ENCODE results near the gene MGA.
A peak's percentile ranks its signal among the peaks of the same experiment; 100 is the strongest.

MGA gene

GRCh38 chr15:41633609-41634008, 26.6 kb upstream of the MGA start:
- Histone ChIP-seq H3K9me3 (ENCODE audit: insufficient read depth, low read length) (no peaks in the 10 kb centered on the region), H3K4me2 (ENCODE audit: low read depth, low read length, poor library complexity, severe bottlenecking) (no peak overlapping the region), H3K36me3 (ENCODE audit: low read length) (no peaks in the 10 kb centered on the region), H3K4me3 (ENCODE audit: insufficient read depth, low read length, poor library complexity, severe bottlenecking) (no peak overlapping the region), H3K27ac (ENCODE audit: low read depth, low read length) (no peak overlapping the region), H2AFZ (ENCODE audit: low read depth, low read length, severe bottlenecking) (peak overlapping the region; percentile 93), H4K20me1 (ENCODE audit: low read depth, low read length) (no peaks in the 10 kb centered on the region), H3K9ac (ENCODE audit: low read length) (no peak overlapping the region), H3F3A (ENCODE audit: insufficient read depth) (no peaks in the 10 kb centered on the region), H3K79me2 (ENCODE audit: insufficient read depth, low read length) (no peaks in the 10 kb centered on the region), H3K27me3 (ENCODE audit: low read length) (no peaks in the 10 kb centered on the region), H3K9me2 (replicated peaks; ENCODE audit: insufficient read depth, low read length) (no peaks in the 10 kb centered on the region)
- TF ChIP-seq EZH2phosphoT487 (conservative IDR thresholded peaks at IDR 0.05; ENCODE audit: low read length) (no peak), CTCF (IDR thresholded peaks at IDR 0.05; ENCODE audit: insufficient read depth, low read length, poor library complexity, severe bottlenecking) (no peak)

GRCh38 chr15:41634072-41634626, 26.1 kb upstream of the MGA start:
- no peaks in the 10 kb centered on the region for H3K9me3 ChIP-seq (ENCODE audit: insufficient read depth, low read length)
- peak overlapping the region; percentile 17 for H3K4me2 ChIP-seq (ENCODE audit: low read depth, low read length, poor library complexity, severe bottlenecking)
- no peaks in the 10 kb centered on the region for H3K27me3 ChIP-seq (ENCODE audit: low read length)
- no peaks in the 10 kb centered on the region for H3K36me3 ChIP-seq (ENCODE audit: low read length)
- H2AFZ ChIP-seq (ENCODE audit: low read depth, low read length, severe bottlenecking): peak overlapping the region; percentile 93
- no peak overlapping the region for H3K27ac ChIP-seq (ENCODE audit: low read depth, low read length)
- H3K9ac ChIP-seq (ENCODE audit: low read length): no peak overlapping the region
- H4K20me1 ChIP-seq (ENCODE audit: low read depth, low read length): no peaks in the 10 kb centered on the region
- H3K9me2 ChIP-seq (replicated peaks; ENCODE audit: insufficient read depth, low read length): no peaks in the 10 kb centered on the region
- H3K79me2 ChIP-seq (ENCODE audit: insufficient read depth, low read length): no peaks in the 10 kb centered on the region
- no peak for TF ChIP-seq CTCF (IDR thresholded peaks at IDR 0.05; ENCODE audit: insufficient read depth, low read length, poor library complexity, severe bottlenecking)
- TF ChIP-seq EZH2phosphoT487 (conservative IDR thresholded peaks at IDR 0.05; ENCODE audit: low read length): no peak
- H3K4me3 ChIP-seq (ENCODE audit: insufficient read depth, low read length, poor library complexity, severe bottlenecking): no peak overlapping the region
- no peaks in the 10 kb centered on the region for H3F3A ChIP-seq (ENCODE audit: insufficient read depth)

- H3K79me2 ChIP-seq (ENCODE audit: insufficient read depth, low read length): no peaks in the 10 kb centered on the region
- no peaks in the 10 kb centered on the region for H3K27me3 ChIP-seq (ENCODE audit: low read length)
- no peaks in the 10 kb centered on the region for H3K9me2 ChIP-seq (replicated peaks; ENCODE audit: insufficient read depth, low read length)
- H4K20me1 ChIP-seq (ENCODE audit: low read depth, low read length): no peaks in the 10 kb centered on the region
- no peak overlapping the region for H3K9ac ChIP-seq (ENCODE audit: low read length)
- TF ChIP-seq EZH2phosphoT487 (conservative IDR thresholded peaks at IDR 0.05; ENCODE audit: low read length) (no peak), CTCF (IDR thresholded peaks at IDR 0.05; ENCODE audit: insufficient read depth, low read length, poor library complexity, severe bottlenecking) (no peak)
- no peaks in the 10 kb centered on the region for H3F3A ChIP-seq (ENCODE audit: insufficient read depth)
- H3K4me2 ChIP-seq (ENCODE audit: low read depth, low read length, poor library complexity, severe bottlenecking): no peak overlapping the region
- no peak overlapping the region for H2AFZ ChIP-seq (ENCODE audit: low read depth, low read length, severe bottlenecking)
- H3K4me3 ChIP-seq (ENCODE audit: insufficient read depth, low read length, poor library complexity, severe bottlenecking): no peak overlapping the region
- H3K9me3 ChIP-seq (ENCODE audit: insufficient read depth, low read length): no peaks in the 10 kb centered on the region
- H3K27ac ChIP-seq (ENCODE audit: low read depth, low read length): no peak overlapping the region
- H3K36me3 ChIP-seq (ENCODE audit: low read length): no peaks in the 10 kb centered on the region
These were observed 23.1 kb upstream of the MGA start for GRCh38 chr15:41637086-41637485.

Data from SU-DHL-6 (cell line).